Activated naive CD4-positive, alpha-beta T cell treated with anti-CD3 and anti-CD28 coated beads, Interleukin-2, amount 10 ng/mL, durations not matched to agents 7 days and 5 days (primary cell): ENCODE measurements around the gene TBC1D2B.

ENCODE experiments used
- CTCF ChIA-PET: fragments of 350-600 bp; sonication (Branson Sonifier 250); formaldehyde crosslinking; loops from one replicate; lab custom pipeline; 2021; ENCODE audit warnings: antibody characterized with exemption; lab: Charles Lee
- DNase-seq: peaks from one replicate; pipeline ENCODE4 v3.0.0-alpha.2; 2020
- H3K27ac Mint-ChIP-seq: one replicate; pipeline ENCODE4 v1.8.0; 2021; ENCODE audit warnings: mild to moderate bottlenecking, moderate library complexity, mixed read lengths
- H3K27me3 Mint-ChIP-seq: one replicate; pipeline ENCODE4 v1.8.0; 2021; ENCODE audit warnings: mild to moderate bottlenecking, mixed read lengths
- H3K36me3 Mint-ChIP-seq: one replicate; pipeline ENCODE4 v1.8.0; 2021; ENCODE audit warnings: mixed read lengths
- H3K4me1 Mint-ChIP-seq: one replicate; pipeline ENCODE4 v1.8.0; 2021; ENCODE audit warnings: mixed read lengths
- H3K4me3 Mint-ChIP-seq: one replicate; pipeline ENCODE4 v1.8.0; 2021; ENCODE audit warnings: mild to moderate bottlenecking, moderate library complexity, mixed read lengths
- H3K9me3 Mint-ChIP-seq: one replicate; pipeline ENCODE4 v1.8.0; 2021; ENCODE audit warnings: mixed read lengths

Gene TBC1D2B

DNA sequence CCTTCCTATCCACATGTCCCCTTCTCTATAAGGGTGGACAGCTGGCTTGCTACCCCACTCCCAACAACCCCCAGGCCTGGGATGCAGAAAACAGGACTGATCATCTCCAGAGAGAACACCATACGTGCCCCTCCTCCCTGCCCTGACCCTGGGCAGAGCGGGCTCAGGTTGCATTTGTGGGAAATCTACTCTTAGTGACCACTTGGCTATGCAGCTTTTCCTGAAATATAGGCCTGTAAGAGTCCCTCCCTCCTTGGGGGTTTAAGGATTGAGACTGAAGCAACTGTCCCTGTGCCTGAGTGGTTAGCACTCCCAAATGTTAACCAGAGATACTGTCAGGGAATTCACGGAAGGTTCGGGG is 26.6 kb upstream of the TBC1D2B start:
- Mint-ChIP-seq H3K4me1 (peaks cover 80% of the 10 kb centered on the region), H3K9me3 (no peaks in the 10 kb centered on the region), H3K27me3 (no peaks in the 10 kb centered on the region), H3K36me3 (no peaks in the 10 kb centered on the region), H3K4me3 (peak overlapping the region; percentile 42), H3K27ac (peak overlapping the region; percentile 95)
- DNase-seq, result no peak
- CTCF ChIA-PET, result interaction anchor here (0.7 to 11.1 kb wide), 12 partner anchors 9 to 159 kb away, joined by 3 to 156 read pairs (median 4); no protein-coding TSS in a partner anchor

DNA sequence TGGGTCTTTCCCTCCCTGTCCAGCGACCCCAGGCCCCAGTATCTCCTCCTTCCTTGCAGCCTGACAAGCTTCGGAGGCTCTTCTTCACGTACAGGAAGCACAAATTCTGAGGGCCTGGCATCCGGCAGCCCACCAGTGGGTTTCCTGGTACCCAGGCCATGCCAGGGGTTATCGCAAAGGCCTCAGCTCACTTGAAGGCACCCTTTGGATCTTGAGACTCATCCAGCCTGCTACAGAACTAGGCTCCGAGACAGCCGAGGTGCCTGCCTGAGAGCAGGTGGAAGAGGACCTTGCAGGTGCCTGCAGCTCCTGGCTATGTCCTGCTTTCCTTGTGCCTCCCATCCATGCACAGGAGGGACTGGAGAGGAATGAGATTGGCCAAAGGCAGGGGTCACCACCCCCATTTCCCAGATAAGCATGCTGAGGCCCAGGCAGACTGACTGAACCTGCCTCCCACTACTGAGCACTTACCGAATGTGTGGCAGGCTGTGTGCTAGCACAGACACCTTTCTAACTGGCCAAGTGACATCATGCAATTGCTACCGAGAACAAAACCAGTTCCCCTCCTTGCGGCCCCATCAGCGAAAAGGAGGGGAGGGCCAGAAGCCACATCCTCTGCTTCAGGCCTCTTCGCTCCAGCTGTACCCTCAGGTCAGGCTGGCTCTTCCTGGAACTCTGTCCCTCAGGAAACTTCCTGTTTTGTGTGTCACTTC is 26.1 kb upstream of the TBC1D2B start:
- Mint-ChIP-seq H3K4me1 (peaks cover 74% of the 10 kb centered on the region), H3K9me3 (no peaks in the 10 kb centered on the region), H3K4me3 (peak overlapping the region; percentile 42), H3K27me3 (no peaks in the 10 kb centered on the region), H3K36me3 (no peaks in the 10 kb centered on the region), H3K27ac (peak overlapping the region; percentile 95)
- CTCF ChIA-PET, result interaction anchor here (0.7 to 11.1 kb wide), 10 partner anchors 9 to 147 kb away, joined by 3 to 156 read pairs (median 5); no protein-coding TSS in a partner anchor
- DNase-seq, result peak; percentile 83

DNA sequence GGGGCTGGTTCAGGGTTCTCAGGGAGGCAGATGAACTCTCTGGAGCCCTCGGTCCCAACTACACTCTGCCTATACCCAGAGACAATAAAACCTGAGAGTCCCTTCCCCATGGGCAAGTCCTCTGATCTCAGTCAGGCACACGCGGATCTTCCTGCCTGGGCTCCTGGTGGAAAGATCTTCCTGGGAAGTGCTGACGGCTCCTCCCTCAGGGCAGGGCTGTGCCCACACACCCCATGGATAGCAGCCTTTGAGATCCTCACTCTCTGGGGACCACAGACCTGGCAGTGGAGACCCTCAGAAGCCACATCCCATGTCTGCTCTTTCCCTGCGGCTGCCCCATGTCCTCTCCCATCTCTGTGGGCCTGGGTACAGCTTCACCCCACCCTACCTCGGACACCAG is 25.2 kb upstream of the TBC1D2B start:
- peaks cover 3% of the 10 kb centered on the region for H3K27me3 Mint-ChIP-seq
- no peak for DNase-seq
- CTCF ChIA-PET, result interaction anchor here (0.7 to 11.1 kb wide), 5 partner anchors 9 to 146 kb away, joined by 3 to 106 read pairs (median 4); no protein-coding TSS in a partner anchor
- peaks cover 68% of the 10 kb centered on the region for H3K4me1 Mint-ChIP-seq
- H3K9me3 Mint-ChIP-seq, result no peaks in the 10 kb centered on the region
- no peaks in the 10 kb centered on the region for H3K36me3 Mint-ChIP-seq
- no peak overlapping the region for H3K4me3 Mint-ChIP-seq
- peak overlapping the region; percentile 95 for H3K27ac Mint-ChIP-seq

DNA sequence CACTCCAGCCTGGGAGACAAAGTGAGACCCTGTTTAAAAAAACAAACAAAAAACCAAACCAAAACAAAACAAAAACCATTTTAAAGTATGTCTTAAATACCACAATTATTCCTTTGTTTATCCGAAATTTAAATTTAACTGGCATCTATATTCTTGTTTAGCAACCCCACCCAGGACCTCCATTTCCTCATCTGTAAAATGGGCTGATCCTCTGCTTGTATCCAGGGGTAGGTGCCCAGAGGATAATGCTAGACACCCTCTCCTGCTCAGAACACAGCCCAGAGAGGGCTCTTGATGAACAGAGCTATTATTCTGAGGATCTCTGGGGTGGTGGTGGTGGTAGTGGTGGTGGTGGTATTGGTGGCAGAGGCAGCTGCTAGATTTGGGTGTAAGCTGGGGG is 24.7 kb upstream of the TBC1D2B start:
- Mint-ChIP-seq H3K4me3 (no peak overlapping the region), H3K27ac (peak overlapping the region; percentile 95), H3K27me3 (peaks cover 6% of the 10 kb centered on the region), H3K36me3 (no peaks in the 10 kb centered on the region), H3K4me1 (peaks cover 62% of the 10 kb centered on the region), H3K9me3 (no peaks in the 10 kb centered on the region)
- no peak for DNase-seq
- CTCF ChIA-PET, result interaction anchor here (1.4 kb wide), 1 partner anchor 12 kb away, joined by 3 read pairs; no protein-coding TSS in a partner anchor

DNA sequence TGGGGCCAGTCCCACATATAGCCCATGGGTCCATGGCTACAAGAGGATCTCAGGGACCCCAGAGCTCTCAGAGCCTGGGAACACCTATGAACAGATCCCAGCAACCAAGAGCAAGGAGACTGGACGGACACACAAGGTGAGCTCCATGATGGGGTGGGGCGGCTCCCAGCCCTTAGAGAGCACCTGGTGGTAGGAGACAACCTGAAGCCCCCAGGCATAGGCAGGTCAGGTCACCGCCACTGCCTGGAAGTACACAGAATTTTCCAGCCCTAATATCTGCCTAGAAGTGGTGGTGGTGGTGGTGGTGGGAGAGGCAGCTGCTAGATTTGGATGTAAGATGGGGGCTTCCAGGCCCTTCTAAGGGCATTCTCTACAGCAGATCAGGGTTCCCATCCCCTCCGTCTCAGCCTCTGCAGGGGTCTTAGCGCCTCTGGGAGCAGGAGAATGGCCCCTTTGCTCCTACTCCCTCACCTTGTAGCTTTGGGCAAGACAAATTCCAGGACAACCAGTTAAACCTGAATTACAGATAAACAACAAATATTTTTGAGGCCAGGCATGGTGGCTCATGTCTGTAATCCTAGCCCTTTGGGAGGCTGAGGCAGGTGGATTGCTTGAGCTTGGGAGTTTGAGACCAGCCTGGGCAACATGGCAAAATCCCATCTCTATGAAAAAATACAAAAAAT is 24.1 kb upstream of the TBC1D2B start:
- Mint-ChIP-seq H3K36me3 (no peaks in the 10 kb centered on the region), H3K4me1 (peaks cover 56% of the 10 kb centered on the region), H3K27me3 (peaks cover 6% of the 10 kb centered on the region), H3K4me3 (no peak overlapping the region), H3K27ac (peak overlapping the region; percentile 49), H3K9me3 (no peaks in the 10 kb centered on the region)
- CTCF ChIA-PET, result interaction anchor here (1.0 to 1.4 kb wide), 4 partner anchors 11 to 143 kb away, joined by 3 to 4 read pairs (median 3); partner anchors contain the start of gene TBC1D2B
- DNase-seq, result no peak

DNA sequence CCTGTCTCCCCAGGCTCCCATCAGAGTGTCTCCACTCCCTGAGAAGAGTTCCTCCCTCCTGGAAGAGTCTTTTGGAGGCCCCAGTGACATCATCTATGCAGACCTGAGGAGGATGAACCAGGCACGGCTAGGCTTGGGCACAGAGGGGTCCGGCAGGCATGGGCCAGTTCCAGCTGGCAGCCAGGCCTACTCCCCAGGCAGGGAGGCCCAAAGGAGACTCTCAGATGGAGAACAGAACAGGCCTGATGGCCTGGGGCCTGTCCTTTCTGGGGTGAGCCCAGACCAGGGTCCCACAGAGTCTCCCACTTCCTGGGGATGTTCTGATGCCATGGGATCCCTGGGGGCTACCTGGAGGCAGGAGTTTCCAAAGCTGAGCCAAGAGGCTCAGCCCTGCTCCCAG is 23.4 kb upstream of the TBC1D2B start:
- peaks cover 49% of the 10 kb centered on the region for H3K4me1 Mint-ChIP-seq
- no peak overlapping the region for H3K4me3 Mint-ChIP-seq
- CTCF ChIA-PET, result interaction anchor here (1.0 to 1.4 kb wide), 4 partner anchors 11 to 142 kb away, joined by 3 to 4 read pairs (median 3); partner anchors contain the start of gene TBC1D2B
- peaks cover 6% of the 10 kb centered on the region for H3K27me3 Mint-ChIP-seq
- DNase-seq, result no peak
- no peaks in the 10 kb centered on the region for H3K9me3 Mint-ChIP-seq
- no peaks in the 10 kb centered on the region for H3K36me3 Mint-ChIP-seq
- H3K27ac Mint-ChIP-seq, result no peak overlapping the region

DNA sequence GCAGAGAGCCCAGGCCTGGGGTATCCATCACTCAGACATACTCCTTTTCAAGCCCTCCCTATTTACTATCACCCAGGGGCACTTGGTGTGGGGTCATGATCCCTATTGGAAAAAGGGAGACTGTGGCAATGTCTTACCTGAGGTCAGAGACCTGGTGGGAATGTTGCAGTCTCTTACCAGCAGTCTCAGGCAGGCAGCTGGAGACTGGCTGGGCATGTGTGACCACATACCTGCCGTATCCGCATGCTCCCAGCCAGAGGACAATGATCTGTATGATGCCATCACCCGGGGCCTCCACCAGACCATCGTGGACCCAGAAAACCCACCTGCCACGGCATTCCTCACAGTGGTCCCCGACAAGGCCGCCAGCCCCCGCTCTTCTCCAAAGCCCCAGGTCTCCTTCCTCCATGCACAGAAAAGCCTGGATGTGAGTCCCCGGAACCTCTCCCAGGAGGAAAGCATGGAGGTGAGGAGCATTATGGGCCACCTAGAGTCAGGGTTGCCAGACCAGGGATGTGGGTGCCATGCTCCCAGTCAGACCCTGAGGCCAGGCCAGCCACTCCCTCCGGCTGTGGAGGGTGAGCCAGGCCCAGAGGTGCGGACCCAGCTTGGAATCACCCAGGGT is 20.7 kb upstream of the TBC1D2B start:
- no peak for DNase-seq
- Mint-ChIP-seq H3K4me1 (peaks cover 28% of the 10 kb centered on the region), H3K27me3 (peaks cover 15% of the 10 kb centered on the region), H3K9me3 (no peaks in the 10 kb centered on the region), H3K27ac (no peak overlapping the region), H3K4me3 (no peak overlapping the region), H3K36me3 (no peaks in the 10 kb centered on the region)
- CTCF ChIA-PET, result interaction anchor here (0.9 kb wide), 1 partner anchor 10 kb away, joined by 4 read pairs; no protein-coding TSS in a partner anchor

DNA sequence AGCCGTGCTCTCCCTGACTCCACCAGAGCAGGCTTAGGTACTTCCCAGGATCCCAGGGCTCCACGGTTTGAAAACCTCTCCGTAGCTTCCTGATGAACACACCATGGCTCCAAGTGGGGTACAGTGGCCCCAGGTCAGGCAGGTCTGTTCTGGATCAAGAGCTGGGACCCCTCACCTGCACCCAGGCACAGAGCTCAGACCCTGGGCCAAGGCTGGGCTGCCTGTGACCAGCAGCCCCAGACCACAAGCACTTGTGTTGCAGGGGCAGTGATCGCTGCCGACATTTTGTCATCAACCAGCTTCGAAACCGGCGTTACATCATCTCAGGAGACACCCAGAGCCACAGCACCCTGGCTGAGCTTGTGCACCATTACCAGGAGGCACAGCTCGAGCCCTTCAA is 20.2 kb upstream of the TBC1D2B start:
- CTCF ChIA-PET, result interaction anchor here (0.9 kb wide), 1 partner anchor 10 kb away, joined by 4 read pairs; no protein-coding TSS in a partner anchor
- H3K4me3 Mint-ChIP-seq, result no peak overlapping the region

DNA sequence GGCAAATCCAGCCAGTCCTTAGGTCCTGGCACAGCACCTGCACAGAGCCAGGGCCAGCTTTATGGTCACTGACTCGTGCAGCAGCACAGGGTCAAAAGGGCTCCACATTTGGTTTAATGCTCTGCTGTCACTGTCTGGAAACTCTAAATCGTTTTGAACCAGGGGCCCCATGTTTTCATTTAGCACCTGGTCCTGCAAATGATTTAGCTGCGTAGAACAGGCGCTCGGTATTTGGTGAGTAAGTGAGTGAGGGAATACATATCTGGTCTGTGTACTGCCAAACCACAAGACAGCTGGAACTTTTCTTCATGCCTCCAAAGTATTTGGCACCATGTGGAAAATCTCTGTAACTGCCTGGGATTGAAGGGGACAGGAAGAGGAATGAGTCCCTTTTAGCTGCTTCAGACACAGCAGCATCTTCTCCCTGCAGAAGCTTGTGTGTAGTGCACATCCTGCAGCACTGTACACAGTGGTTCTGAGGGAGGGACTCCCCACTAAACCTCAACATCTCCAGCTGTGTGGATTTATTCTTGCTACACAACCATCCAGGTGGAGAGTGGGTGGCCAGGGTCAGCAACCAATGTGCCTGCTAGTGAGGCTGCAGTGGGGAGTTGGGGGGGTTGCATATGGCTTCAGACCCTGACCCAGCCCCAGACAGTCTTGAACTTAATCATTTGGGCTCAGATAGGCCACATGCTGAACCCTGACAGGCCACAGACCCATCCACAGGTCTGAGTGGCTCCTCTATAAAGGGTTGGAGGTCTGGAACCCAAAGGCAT is 15.9 kb upstream of the TBC1D2B start:
- H3K36me3 Mint-ChIP-seq, result no peaks in the 10 kb centered on the region
- CTCF ChIA-PET, result interaction anchor here (0.9 to 3.8 kb wide), 3 partner anchors 10 to 134 kb away, joined by 4 to 13 read pairs (median 5); no protein-coding TSS in a partner anchor
- no peak overlapping the region for H3K4me3 Mint-ChIP-seq
- no peak for DNase-seq
- no peak overlapping the region for H3K27ac Mint-ChIP-seq
- H3K27me3 Mint-ChIP-seq, result peaks cover 37% of the 10 kb centered on the region
- peaks cover 3% of the 10 kb centered on the region for H3K9me3 Mint-ChIP-seq
- H3K4me1 Mint-ChIP-seq, result peaks cover 18% of the 10 kb centered on the region

More for the DNA sequence above, 20.2 kb upstream of the TBC1D2B start:
- H3K9me3 Mint-ChIP-seq, result no peaks in the 10 kb centered on the region
- no peaks in the 10 kb centered on the region for H3K36me3 Mint-ChIP-seq
- no peak for DNase-seq
- no peak overlapping the region for H3K27ac Mint-ChIP-seq
- H3K27me3 Mint-ChIP-seq, result peaks cover 18% of the 10 kb centered on the region
- H3K4me1 Mint-ChIP-seq, result peaks cover 26% of the 10 kb centered on the region

DNA sequence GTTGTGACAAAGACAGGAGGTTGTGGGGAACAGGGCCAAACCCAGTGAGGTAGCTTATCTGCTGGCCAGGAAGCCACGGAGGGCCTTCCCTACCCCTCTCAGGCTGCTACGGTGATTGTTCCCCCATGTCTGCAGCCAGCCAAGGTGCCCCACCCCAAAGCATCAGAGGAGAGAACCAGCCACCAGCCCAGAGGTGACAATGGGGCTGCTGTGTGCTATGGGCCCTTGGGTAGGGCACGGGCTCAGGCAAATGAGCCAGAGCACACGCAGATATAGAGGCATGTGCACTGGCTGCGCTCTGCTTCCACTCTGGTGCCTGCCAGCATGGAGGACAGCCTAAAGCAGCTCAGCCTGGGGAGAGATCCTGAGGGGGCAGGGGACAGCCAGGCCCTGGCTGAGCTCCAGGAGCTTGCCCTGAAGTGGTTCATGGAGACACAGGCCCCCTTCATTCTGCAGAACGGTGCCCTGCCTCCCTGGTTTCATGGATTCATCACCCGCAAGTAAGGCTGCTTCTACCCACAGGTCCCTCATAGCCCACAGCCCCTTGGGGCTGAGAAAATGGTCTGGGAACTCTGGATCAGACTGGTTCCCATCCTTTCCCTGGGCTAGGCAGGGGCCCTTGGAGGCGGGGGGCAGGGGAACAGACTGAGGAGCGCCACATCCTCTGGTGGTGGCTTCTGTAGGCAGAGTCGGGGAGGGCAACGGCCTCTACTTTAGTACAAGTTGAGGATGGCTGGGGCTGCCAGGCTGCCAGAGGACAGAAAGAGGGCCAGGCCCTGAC is 14.9 kb upstream of the TBC1D2B start, which contains the start of gene SH2D7:
TSS of gene SH2D7 (plus strand) at position 301 of the 781 bp plus-strand sequence. CDS start at position 325, 24 bp downstream.
- Mint-ChIP-seq H3K27ac (no peak within 1 kb of the TSS), H3K4me3 (no peak within 1 kb of the TSS), H3K9me3 (peaks cover 3% of the 10 kb centered on the region), H3K27me3 (peaks cover 32% of the 10 kb centered on the region), H3K36me3 (no peaks in the 10 kb centered on the region), H3K4me1 (peaks cover 18% of the 10 kb centered on the region)
- CTCF ChIA-PET, result interaction anchor here (0.9 to 3.8 kb wide), 2 partner anchors 16 to 133 kb away, joined by 4 to 13 read pairs; no protein-coding TSS in a partner anchor
- DNase-seq, result no peak

DNA sequence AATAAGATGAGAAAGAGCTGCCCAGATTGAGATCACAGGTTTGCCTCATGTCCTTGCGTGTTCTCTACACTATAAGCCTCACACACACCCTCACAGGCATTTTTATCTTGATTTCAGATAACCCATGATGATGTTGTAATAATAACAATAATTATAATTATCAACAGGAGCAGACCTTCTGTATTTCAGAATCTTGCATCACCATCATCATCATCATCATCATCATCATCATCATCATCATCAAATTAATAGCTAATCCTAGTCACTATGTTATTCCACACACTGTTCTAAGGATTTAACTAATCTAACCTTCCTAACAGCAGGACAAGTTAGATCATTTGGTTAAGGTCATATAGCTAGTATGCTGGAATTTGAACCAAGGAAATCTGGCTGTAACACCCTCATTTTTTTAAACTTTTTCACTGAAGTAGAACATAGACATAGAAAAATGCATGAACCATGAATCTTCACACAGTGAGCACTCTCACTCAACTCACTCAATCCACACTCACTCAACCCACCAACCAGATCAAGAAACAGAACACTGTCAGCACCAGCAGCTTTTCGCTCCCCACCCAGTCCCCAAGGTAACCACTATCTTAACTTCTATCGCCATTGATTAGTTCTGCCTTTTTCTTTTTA is 13.0 kb upstream of the TBC1D2B start:
- Mint-ChIP-seq H3K4me3 (no peak overlapping the region), H3K27ac (no peak overlapping the region), H3K27me3 (peaks cover 32% of the 10 kb centered on the region), H3K36me3 (no peaks in the 10 kb centered on the region), H3K4me1 (peaks cover 18% of the 10 kb centered on the region), H3K9me3 (peaks cover 3% of the 10 kb centered on the region)
- CTCF ChIA-PET, result interaction anchor here (0.8 to 3.8 kb wide), 4 partner anchors 11 to 87 kb away, joined by 3 to 13 read pairs (median 4); no protein-coding TSS in a partner anchor
- no peak for DNase-seq

DNA sequence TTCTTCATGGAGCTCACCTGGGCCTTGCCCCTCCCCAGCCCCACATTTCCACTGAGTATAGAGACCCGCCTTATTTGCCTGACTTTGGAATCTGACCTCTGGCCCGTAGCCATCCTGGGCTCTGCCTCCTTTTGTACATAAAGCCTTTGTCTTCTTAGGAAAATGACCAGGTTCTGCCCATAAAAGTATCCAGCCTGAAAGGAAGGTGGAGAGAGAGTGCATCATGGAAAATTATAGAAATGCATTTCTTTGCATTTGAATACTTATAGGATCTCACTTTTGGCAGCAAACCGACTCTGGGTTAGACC is 11.2 kb upstream of the TBC1D2B start:
- H3K9me3 Mint-ChIP-seq, result peaks cover 3% of the 10 kb centered on the region
- H3K4me3 Mint-ChIP-seq, result no peak overlapping the region
- no peak overlapping the region for H3K27ac Mint-ChIP-seq
- CTCF ChIA-PET, result no interaction called here
- no peaks in the 10 kb centered on the region for H3K36me3 Mint-ChIP-seq
- H3K27me3 Mint-ChIP-seq, result peaks cover 23% of the 10 kb centered on the region
- H3K4me1 Mint-ChIP-seq, result peaks cover 31% of the 10 kb centered on the region
- no peak for DNase-seq
